Measurements from ENCODE around the gene IPO4. TPM values are rescaled to one million over a fixed set of nuclear protein-coding genes. Genes with fewer than 3 reads are reported as not detected.

IPO4 gene
- total and polyA plus RNA-seq, 2 of the 8 experiments (the other 6 are each of a cell fraction or from before 2014, with no cell fraction given) = 55.5 to 108 TPM

DNA sequence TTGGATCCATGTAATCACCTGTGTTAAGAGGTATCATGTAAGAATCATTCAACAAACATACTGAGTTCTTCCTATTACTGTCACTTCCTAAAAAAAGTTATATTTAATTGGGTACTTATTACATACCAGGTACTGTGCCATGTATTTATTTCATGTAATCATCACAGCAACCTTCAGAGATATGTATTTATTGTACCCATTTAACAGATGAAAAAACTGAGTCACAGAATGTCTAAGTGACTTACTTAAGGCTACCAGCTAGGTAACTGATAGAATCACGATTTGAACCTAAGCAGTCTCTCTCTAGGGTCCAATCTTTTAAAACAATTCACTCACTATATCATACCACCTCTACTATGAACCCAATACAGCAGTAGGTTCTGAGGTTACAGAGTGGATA is 44.2 kb downstream of the IPO4 start (continued):
- TF ChIP-seq EP300 (IDR thresholded peaks at IDR 0.05; ENCODE audit: borderline replicate concordance in 1 of 2, low read depth in 2 of 2, low read length in 2 of 2) (no peak), CBX8 (IDR thresholded peaks at IDR 0.05; ENCODE audit: borderline replicate concordance, low read depth, low read length) (no peak), BCL11A (IDR thresholded peaks at IDR 0.05; ENCODE audit: low read depth in 2 of 2, low read length in 2 of 2) (no peak), SP4 (IDR thresholded peaks at IDR 0.05; ENCODE audit: low read length) (no peak)

Measured in H1 (cell line).